HG03575 (cell line): Measurements from ENCODE around the gene PCDH9.

Experiments used
- ATAC-seq: cut with Tn5 transposase; IDR thresholded peaks from one replicate; pipeline ENCODE4 v1.9.1; 2021; ENCODE audit not compliant: unreplicated experiment, insufficient number of reproducible peaks, low FRiP score; ENCODE audit errors: extremely low read depth

Gene PCDH9

DNA sequence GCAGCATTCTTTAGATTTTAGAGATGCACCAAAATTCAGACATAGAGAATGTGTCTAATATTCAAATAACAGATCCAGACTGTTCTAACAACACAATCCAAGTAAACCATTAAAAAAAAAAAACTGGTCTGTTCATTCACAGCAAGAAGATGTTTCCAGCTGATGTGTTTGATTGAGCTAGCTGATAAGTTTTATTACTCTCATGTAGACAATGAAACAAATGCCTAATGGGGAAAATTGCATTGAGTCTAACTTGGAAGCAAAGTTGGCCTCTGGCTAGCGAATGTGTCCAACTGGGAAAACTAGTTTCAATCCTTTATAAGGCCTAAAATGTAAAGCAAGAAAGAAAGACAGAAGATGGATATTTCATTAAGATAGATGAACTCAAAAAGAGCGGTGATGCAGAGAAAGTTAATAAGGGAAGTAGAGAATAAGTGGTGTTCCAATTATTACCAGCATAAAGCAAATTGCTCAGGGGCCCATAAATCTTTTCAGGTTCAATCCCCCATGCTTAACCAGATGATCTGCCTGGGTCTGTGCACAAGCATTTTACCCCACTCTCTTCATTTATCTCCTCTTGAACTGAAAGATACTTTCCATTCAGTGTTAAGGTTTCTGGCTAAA is 54.2 kb downstream of the PCDH9 start:
- no peak for ATAC-seq

DNA sequence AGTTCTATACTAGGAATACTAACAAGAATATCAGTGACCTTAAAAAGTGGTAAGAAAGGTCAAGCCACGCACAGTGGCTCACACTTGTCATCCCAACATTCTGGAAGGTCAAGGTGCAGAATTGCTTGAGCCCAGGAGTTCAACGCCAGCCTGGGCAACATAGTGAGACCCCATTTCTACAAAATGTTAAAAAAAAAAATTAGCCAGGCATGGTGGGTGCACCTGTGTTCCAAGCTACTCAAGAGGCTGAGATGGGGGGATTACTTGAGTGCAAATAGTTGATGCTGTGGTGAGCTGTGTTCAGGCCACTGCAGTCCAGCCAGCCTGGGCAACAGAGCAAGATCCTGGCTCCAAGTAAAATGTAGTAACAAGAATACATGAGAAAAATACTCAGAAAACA is 61.8 kb downstream of the PCDH9 start:
- no peak for ATAC-seq

DNA sequence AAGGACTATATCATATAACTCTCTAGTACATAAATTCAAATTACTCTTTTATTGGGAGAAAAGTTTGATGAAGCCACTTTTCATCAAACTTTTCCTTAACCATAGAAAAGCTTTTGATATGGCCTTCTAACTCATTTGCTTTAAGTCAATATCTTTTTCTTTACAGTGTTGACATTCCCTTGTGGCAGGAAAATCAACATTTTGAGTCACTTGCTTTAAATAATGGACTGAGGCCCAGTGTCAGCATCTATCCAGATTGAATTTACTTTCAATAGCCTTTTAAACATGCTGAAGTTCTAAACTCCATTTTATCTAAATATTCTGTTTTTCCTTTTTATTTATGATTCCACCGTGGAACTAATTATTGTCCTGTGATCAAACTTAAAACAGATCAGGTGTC is 62.7 kb downstream of the PCDH9 start:
- ATAC-seq, result no peak

DNA sequence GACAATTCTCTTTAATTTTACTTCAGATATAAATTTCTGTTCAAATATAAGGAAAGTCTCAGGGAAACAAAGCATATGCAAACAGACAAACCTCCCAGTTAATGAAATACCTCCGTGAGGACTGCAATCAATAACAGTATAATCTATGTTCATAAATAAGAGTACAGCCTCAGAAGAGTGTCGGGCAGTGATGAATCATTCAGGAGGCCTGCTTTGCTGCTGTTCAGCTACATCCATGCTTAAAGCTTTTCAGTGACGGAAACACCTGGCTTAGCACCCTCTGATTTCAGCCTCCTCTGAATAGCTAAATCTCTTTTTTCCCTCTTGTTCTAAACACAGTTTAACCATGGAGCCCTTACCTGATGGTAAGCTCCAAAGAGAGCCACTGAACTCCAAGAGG is 69.0 kb downstream of the PCDH9 start:
- ATAC-seq, result no peak

DNA sequence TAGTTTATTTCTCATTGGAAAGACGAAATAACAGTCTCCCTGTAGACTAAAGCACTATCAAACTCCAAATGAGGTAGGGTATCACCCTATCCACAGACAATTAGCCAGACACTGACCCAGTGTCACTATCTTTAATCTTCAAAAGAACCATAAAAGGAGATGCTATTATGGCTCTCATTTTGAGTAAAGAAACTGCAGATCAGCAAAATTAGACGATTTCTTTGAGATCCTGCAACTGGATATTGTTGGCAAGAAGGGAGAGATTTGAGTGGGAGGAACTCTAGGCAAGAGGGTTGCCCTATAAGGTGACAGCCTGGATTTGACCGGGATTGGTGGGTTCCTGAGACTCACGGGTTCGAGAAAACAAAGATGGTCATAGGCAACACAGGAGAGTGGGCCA is 71.2 kb downstream of the PCDH9 start:
- no peak for ATAC-seq

DNA sequence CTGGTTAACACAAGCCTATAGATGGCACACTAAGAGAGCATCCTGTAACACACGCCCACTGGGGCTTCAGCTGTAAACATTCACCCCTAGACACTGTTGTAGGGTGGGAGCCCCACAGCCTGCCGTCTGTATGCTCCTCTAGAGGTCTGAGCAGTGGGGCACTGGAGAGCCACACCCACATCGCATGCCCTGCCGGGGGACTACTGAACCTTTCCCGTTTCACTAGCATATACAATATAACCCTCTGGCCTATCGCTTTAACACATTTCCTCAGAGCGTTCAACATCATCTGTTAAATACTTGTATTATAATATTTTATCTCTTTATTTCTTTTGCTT is 73.4 kb downstream of the PCDH9 start:
- ATAC-seq, result no peak

DNA sequence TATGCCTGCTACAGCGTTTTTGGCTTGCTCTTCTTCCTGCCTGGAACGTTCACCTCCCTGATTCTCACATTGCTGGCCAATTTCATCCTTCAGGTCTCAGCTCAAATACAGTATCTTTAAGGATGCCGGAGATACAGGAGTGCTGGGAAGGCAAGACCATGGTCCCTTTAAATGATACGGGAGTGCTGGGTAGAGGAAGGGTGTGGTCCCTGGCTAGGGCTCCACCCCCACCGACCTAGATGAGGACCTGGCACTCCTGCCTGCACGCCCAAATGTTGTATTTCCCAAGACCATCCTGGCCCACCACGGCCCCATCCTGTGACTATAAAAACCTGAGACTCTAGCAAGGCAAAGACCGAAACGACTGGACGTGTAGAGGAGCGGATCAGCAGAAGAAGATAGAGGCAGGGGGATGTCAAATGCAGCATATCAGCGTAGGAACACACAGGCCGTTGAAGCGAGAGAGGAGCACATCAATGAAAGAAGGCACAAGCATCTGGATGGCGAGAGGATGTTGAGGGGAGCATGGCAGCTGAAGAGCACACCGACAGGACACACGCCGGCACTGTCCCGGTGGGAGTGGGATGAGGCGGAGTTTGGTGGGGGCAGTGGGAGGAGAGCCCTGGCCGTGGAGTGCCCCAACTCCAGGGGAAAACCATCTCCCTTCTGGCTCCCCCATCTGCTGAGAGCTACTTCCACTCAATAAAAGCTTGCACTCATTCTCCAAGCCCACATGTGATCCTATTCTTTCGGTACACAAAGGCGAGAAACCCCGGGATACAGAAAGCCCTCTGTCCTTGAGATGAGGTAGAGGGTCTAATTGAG is 74.0 kb downstream of the PCDH9 start:
- ATAC-seq, result no peak

DNA sequence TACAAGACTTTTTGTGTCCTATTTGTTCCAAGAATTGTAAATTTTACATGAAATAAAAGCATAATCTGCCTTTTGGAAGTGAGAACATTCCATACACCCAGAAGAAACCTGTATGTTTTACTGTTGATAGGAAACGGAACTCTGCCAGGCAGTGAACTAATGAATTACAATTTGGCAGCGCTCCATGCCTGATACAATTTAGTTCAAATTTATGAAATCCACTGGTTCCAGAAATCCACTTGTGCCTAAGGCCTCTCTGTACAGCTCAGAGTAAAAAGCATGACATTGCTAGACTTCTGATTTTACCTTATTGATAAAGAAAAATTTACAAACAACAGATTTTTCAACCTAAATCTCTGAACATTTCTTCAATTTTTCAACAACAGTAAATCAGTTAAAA is 78.1 kb downstream of the PCDH9 start:
- no peak for ATAC-seq

DNA sequence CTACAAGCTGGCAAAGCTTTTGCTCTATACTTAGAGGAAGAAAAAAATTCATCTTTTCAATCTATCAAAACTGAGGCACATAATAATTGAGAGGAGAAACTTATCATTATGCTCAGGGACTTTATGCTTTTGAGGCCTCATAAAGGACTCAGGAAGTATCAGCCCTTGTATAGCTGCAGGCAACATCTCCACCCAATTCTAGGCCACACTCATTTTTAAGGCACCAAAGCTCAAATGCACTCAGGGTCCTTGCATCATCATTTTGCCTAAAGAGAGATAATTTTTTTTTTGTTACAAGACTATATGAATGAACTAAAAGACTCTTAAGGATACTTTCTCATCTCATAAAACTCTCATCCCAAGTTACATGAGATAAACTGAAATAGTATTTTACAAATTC is 78.5 kb downstream of the PCDH9 start:
- no peak for ATAC-seq

DNA sequence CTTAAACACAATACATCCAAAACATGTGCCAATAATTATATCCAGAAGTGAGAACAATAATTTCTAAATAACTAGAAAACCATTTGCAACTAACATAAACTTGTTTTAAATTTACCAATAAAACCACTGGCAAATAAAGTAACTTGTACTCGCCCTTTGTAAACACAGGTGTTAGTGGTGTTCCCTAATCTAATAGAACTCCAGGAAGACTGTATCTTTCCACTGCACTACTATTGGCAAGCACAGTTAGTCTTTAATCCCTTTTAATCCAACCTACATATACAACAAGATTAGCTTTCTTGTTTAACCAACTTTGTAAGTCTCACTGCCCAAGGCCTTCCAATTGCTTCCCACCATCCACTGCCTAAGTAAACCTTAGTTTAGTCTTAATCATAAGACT is 79.5 kb downstream of the PCDH9 start:
- no peak for ATAC-seq

DNA sequence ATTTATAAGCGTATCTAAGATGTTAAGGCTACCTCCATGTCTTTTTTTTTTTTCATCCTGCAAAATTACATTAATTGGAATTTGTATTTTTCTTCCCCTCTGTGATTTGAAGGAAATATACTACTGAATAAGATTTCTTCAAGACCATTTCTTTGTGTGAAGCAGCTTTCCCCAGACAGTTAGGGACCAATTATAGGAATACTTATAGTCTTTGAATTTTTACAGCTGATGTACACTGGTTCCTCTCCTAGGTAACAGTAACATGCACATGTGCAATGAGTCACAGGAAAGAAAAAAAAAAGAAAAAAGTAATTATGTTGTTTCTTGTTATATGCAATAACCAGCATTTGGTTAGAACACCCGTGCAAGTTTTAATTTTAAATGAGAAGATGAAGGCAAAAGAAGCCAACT is 82.0 kb downstream of the PCDH9 start:
- no peak for ATAC-seq

DNA sequence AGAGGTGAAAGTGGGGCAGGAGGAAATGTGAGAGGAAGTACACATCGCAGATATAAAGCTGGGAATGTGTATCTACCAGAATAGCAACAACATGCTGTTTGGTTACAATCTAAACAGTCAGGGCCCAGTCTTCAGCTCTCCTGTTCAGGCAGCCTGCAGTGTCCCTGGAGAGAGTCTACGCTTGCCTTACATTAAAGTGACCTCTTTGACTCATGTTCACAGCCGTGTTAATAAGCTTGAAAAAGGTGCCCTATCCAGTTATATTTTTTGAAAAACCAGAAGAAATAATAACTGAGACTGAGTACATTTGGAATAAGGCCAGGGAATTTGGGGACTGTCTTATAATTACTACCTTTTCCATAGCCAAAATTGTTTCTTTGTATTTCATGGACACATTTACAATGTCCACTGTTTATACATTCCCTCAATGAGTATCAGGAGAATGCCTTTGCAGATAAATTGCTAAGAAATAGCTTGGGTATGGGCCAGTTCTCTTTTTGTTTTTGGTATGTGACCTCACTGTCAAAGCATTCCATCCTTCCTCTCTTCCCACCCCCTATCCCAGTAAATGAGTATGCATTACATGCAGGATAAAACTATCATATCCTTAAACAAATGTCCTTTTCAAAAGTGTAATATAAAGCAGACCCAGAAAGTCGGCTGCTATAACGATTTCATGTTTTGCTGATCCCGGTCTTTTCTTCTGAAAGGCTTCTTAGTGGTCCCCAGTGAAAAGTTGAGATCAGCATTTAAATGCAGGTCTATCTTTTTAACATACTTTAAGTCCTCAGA is 82.6 kb downstream of the PCDH9 start:
- no peak for ATAC-seq

DNA sequence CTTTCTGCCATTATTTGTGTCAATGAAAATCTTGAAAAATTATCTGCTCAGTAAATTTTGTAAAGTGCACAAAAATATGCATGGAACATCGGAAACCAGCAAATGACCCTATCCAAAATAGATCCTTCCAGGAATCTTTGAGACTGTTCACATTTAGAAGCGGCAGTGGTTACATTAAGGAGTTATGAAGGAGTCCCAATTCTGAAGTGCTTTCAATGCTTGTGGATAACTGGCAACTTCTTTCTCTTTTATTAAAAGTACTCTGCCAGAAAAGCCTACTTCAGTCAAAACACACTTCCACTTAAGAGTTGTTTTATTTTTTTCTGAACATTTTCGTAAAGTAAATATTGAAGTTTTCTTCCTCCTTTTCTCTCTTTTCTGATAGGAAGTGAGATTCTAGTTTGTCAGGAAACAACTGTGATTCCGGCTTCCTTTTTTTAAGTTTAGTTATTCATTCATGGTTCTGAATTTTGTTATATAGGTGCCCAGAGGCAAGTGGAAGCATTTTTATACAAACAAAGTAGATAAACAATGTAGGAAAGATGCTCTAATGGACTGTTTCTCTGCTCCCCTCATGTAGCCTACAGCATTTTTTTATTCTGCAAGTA is 83.5 kb downstream of the PCDH9 start:
- no peak for ATAC-seq

DNA sequence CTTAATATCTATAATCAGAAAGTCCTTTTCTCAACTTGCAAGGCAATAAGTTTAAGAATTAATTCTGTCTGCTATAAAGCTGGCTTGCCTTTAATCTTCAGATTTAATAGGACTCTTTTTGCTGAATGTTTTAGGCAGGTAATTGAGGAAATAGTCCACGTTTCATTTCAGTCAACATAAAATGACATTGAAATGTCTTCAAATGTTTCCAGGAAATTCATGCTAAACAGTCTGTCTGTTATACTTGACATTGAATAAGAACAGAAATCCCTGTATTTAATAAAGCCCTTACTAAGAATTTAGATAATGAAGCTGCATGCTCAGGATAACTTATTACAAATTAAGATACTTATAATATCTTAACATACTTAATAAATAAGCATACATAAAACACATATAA is 84.2 kb downstream of the PCDH9 start:
- no peak for ATAC-seq

DNA sequence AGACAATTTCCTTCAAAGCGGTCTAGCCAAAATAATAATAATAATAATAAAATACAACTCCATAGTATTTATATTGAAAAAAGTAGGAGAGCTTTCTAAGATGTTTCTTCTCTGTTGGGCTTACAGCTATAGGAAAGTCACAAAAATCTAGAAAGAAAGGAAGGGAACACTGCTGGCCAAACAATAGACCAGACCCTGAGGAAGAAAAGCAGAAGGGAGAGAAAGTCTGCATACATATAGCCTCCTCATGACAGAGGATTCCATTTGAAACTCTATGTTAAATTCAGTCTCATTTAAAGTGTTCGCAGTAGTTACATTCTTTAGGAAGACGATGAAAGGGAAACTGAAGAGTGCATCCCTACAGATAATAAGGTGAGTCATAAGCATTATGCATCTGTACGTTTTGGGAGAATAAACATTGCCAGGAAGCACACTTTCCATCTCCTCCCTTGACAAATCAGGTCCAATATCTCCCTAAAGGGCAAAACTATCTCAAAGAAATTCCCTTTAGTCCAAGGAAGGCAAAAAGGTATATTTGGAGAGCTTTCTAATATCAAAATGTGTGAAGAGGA is 86.5 kb downstream of the PCDH9 start:
- no peak for ATAC-seq

DNA sequence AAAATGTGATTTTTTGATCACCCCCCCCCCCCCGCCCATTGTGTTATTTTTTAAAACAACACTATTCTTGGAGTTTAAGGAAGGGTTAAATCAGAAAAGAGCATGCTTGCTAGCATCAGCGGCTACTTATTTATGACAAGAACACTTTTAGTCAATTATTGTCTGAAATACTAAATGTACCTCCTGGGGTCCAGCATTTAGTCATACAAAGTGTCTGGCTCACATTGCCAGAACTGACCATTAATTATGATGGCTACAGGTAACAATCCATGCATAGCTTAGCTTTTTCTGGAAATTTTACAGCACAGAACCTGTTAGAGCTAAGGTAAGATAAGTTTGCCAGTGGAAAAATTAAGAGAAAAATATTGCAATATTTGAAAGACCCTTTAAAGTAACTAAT is 90.1 kb downstream of the PCDH9 start:
- no peak for ATAC-seq

DNA sequence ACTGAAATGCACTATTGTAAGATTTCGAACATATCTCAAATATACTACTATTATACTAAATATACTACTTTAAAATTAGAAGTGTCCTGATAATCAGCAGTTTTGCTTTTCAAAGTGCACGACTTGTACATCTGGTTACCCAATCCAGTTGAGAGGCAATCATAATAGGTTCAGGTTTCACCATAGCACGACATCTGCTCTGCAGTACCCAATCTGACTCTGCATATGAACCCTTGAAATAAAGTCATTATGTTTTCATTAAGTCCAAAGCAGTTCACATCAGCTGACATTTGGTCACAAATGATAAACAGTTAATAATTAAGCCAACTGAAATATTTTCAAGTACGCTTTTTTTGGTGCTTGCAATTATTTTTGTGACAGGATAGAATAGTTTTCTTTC is 90.6 kb downstream of the PCDH9 start:
- no peak for ATAC-seq

DNA sequence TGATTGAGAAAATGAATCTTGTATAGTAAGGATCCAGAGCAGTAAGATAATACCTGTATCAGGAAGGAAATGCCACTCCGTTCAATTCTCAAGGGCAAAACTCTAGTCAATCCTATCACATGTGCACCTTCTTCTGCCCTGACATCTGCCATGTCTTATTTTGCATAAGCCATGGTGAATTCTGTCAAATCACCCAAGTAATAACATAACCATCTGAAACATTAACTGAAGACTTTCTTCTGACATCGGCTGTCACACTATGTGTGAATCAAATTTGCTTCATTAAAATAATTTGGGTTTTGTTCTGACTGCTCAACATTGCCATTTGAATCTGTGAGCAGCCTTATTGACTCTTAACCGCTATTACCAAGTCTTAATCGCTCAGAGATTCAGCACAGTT is 91.2 kb downstream of the PCDH9 start:
- ATAC-seq, result no peak

DNA sequence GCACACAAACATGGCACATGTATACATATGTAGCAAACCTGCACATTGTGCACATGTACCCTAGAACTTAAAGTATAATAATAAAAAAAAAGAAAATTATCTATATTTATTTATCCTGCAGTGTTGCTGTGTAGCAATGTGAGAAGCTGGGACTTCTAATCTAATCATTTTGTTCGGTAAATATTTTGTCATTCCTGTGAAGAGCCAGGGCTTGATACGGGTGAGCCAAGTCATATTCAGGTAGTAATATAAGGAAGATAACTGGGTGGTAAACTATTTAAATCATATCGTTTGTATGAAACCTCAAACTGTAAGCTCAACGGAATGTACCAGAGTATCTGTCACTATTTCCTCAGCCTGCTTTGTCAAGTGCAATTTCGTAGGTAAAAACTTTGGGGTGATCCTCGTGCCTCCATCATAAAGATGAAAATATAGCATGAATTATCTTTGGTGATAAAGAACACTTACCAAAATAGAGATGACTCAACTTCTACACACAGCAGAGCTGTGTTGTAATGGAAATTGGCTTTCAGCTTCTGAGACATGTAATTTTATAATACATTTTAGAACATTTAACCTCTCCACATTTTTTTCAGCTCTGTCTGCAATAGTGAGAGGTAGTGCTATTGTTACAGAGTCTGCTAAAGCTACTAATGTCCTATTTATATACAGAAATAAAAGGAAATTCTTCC is 92.9 kb downstream of the PCDH9 start:
- no peak for ATAC-seq
